ENCODE data around the gene IL19. TPM values are rescaled to one million over a fixed set of nuclear protein-coding genes. Genes with fewer than 3 reads are reported as not detected.

Gene IL19
- total and polyA plus RNA-seq, 2 experiments from 2014 or later: 0.37 TPM; not detected in 1

DNA sequence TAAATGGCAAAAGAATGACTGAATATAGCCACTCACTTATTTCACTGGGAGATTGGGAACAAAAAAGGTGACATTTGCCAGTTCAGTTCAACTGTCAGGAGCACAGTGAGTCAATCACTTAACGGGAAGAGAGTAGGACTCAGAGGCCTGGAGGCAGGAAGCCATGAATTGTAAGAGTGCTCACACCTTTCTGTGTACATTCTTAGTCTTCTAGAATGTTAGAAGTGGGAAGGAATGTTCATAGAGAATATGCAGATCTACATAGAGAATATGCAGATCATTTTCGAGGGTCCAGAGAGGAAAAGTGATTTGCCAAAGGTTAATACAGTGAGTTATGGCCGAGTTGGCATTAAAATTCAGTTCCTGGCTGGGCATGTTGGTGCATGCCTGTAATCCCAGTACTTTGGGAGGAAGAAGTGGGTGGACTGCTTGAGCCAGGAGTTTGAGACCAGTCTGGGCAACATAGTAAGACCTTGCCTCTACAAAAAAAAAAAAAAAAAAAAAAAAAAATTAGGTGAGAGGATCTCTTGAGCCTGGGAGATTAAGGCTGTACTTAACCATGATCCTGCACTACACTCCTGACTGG lies 103.1 kb downstream of the IL19 start:
- Histone ChIP-seq H3K9me3 (ENCODE audit: low read depth) (peaks cover 7% of the 10 kb centered on the region), H3K27me3 (no peaks in the 10 kb centered on the region), H4K20me1 (ENCODE audit: insufficient read depth, poor library complexity, severe bottlenecking) (no peaks in the 10 kb centered on the region), H3K9me2 (replicated peaks; ENCODE audit: insufficient read depth) (no peaks in the 10 kb centered on the region), H3K4me2 (no peak overlapping the region), H3K79me2 (no peaks in the 10 kb centered on the region), H3K36me3 (replicated peaks; ENCODE audit: insufficient read depth, low read depth) (no peaks in the 10 kb centered on the region), H3K4me3 (no peak overlapping the region), H3K4me1 (ENCODE audit: insufficient read depth) (no peaks in the 10 kb centered on the region), H3K27ac (no peak overlapping the region), H2AFZ (no peak overlapping the region)
- 77% methylated on average over 3 of the region's 3 CpGs for WGBS (ENCODE audit: low lambda C conversion rate, missing lambda C conversion rate)
- TF ChIP-seq EZH2 (IDR thresholded peaks at IDR 0.05; ENCODE audit: borderline replicate concordance) (no peak), EZH2phosphoT487 (IDR thresholded peaks at IDR 0.05; ENCODE audit: low read depth, severe bottlenecking, unreplicated experiment) (no peak)
- TF ChIP-seq, protein P1, sequence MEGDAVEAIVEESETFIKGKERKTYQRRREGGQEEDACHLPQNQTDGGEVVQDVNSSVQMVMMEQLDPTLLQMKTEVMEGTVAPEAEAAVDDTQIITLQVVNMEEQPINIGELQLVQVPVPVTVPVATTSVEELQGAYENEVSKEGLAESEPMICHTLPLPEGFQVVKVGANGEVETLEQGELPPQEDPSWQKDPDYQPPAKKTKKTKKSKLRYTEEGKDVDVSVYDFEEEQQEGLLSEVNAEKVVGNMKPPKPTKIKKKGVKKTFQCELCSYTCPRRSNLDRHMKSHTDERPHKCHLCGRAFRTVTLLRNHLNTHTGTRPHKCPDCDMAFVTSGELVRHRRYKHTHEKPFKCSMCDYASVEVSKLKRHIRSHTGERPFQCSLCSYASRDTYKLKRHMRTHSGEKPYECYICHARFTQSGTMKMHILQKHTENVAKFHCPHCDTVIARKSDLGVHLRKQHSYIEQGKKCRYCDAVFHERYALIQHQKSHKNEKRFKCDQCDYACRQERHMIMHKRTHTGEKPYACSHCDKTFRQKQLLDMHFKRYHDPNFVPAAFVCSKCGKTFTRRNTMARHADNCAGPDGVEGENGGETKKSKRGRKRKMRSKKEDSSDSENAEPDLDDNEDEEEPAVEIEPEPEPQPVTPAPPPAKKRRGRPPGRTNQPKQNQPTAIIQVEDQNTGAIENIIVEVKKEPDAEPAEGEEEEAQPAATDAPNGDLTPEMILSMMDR (IDR thresholded peaks at IDR 0.05; ENCODE audit: poor library complexity): no peak
- DNase-seq (ENCODE audit: low spot score): no peak

DNA sequence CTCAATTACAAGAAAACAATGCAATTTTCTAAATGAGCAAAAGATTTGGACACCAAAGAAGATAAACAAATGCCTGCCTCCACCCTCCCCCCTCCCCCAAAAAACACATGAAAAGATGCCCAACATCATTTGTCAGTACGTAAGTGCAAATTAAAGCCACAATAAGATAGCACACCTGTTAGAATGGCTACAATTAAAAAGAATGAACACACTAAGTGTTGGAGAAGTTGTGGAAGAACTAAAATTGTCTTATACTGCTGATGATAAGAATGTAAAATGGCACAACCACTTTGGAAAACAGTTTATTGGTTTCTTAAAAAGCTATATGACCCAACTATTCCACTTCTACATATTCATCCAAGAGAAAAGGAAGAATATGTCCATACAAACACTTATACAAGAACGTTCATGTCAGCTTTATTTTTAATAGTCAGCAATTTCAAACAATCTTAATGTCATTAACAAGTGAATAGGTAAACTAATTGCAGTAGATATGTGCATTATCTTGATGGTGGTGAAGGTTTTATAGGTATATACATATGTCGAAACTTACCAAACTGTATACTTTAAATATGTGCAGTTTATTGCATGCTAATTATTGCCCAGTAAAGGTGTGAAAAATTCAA lies 105.3 kb downstream of the IL19 start:
- H3K9me3 ChIP-seq (ENCODE audit: low read depth): peaks cover 7% of the 10 kb centered on the region
- no peaks in the 10 kb centered on the region for H3K79me2 ChIP-seq
- no peak overlapping the region for H2AFZ ChIP-seq
- H3K4me3 ChIP-seq: no peak overlapping the region
- no peak overlapping the region for H3K4me2 ChIP-seq
- DNase-seq (ENCODE audit: low spot score): no peak
- no peaks in the 10 kb centered on the region for H3K27me3 ChIP-seq
- H3K36me3 ChIP-seq (replicated peaks; ENCODE audit: insufficient read depth, low read depth): no peaks in the 10 kb centered on the region
- TF ChIP-seq, protein P1 (IDR thresholded peaks at IDR 0.05; ENCODE audit: poor library complexity): no peak
- no peak for TF ChIP-seq EZH2 (IDR thresholded peaks at IDR 0.05; ENCODE audit: borderline replicate concordance)
- no peak for TF ChIP-seq EZH2phosphoT487 (IDR thresholded peaks at IDR 0.05; ENCODE audit: low read depth, severe bottlenecking, unreplicated experiment)
- H3K27ac ChIP-seq: no peak overlapping the region
- H4K20me1 ChIP-seq (ENCODE audit: insufficient read depth, poor library complexity, severe bottlenecking): no peaks in the 10 kb centered on the region
- no peaks in the 10 kb centered on the region for H3K9me2 ChIP-seq (replicated peaks; ENCODE audit: insufficient read depth)
- no peaks in the 10 kb centered on the region for H3K4me1 ChIP-seq (ENCODE audit: insufficient read depth)
- whole genome bisulfite sequencing (ENCODE audit: low lambda C conversion rate, missing lambda C conversion rate): 81% methylated on average over 3 of the region's 3 CpGs

DNA sequence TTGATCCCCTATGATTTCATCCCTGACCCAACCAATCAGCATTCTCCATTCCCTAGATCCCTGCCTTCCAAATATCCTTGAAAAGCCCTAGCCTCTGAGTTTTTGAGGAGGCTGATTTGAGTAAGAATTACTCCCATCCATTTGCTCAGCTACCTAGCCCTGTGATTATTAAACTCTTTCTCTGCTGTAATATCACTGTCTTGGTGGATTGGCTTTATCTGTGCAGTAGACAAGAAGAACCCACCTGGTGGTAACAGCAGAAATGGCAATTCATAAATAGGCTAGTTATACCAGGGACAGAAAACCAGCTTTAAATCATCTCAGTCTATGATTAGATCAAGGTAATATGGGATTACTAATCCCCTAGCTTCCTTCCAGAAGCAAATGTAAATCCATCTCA lies 107.9 kb downstream of the IL19 start:
- no peaks in the 10 kb centered on the region for H3K36me3 ChIP-seq (replicated peaks; ENCODE audit: insufficient read depth, low read depth)
- H2AFZ ChIP-seq: no peak overlapping the region
- H3K27ac ChIP-seq: no peak overlapping the region
- H3K79me2 ChIP-seq: no peaks in the 10 kb centered on the region
- peaks cover 7% of the 10 kb centered on the region for H3K9me3 ChIP-seq (ENCODE audit: low read depth)
- no peaks in the 10 kb centered on the region for H4K20me1 ChIP-seq (ENCODE audit: insufficient read depth, poor library complexity, severe bottlenecking)
- H3K4me2 ChIP-seq: no peak overlapping the region
- no peak overlapping the region for H3K4me3 ChIP-seq
- no peaks in the 10 kb centered on the region for H3K4me1 ChIP-seq (ENCODE audit: insufficient read depth)
- TF ChIP-seq, protein P1 (IDR thresholded peaks at IDR 0.05; ENCODE audit: poor library complexity): no peak
- TF ChIP-seq EZH2 (IDR thresholded peaks at IDR 0.05; ENCODE audit: borderline replicate concordance) (no peak), EZH2phosphoT487 (IDR thresholded peaks at IDR 0.05; ENCODE audit: low read depth, severe bottlenecking, unreplicated experiment) (no peak)
- H3K9me2 ChIP-seq (replicated peaks; ENCODE audit: insufficient read depth): no peaks in the 10 kb centered on the region
- no peaks in the 10 kb centered on the region for H3K27me3 ChIP-seq
- no peak for DNase-seq (ENCODE audit: low spot score)

All from hepatocyte (in vitro differentiated cells).